Left lung (tissue), 10 donors: ENCODE data around the gene MARK3. TPM values are rescaled to one million over a fixed set of nuclear protein-coding genes. Genes with fewer than 3 reads are reported as not detected.
A peak's percentile ranks its signal among the peaks of the same experiment; 100 is the strongest.

Experiments
- ATAC-seq: fragments of 200-7000 bp; cut with Tn5 transposase; one replicate; pipeline ENCODE4 v1.9.1; 2020; ENCODE audit warnings: moderate library complexity
- DNase-seq, 4 donors: peaks; one replicate each; pipeline ENCODE4 v3.0.0-alpha.2; 2013 to 2020
- H3K27ac ChIP-seq, 2 donors: fragments of 200-600 bp; sonication (generic) in 1 of 2; one replicate each; pipeline versions ENCODE4 v1.5.0 to v1.8.0; 2020 to 2021
- H3K27me3 ChIP-seq, 2 donors: fragments of 200-600 bp; sonication (generic) in 1 of 2; one replicate each; pipeline versions ENCODE4 v1.5.0 to v1.8.0; 2020 to 2021
- H3K36me3 ChIP-seq, 2 donors: fragments of 200-600 bp; sonication (generic) in 1 of 2; one replicate each; pipeline versions ENCODE4 v1.5.0 to v1.8.0; 2020 to 2021
- H3K4me1 ChIP-seq, 2 donors: fragments of 200-600 bp; one replicate each; pipeline ENCODE4 v1.8.0; 2021
- H3K4me3 ChIP-seq, 2 donors: fragments of 200-600 bp; sonication (generic) in 1 of 2; one replicate each; pipeline versions ENCODE4 v1.5.0 to v1.8.0; 2020 to 2021; ENCODE audit warnings: mild to moderate bottlenecking in 1 of 2
- H3K9me3 ChIP-seq, 2 donors: fragments of 200-600 bp; sonication (generic) in 1 of 2; one replicate each; pipeline versions ENCODE4 v1.5.0 to v1.8.0; 2020 to 2021
- CTCF ChIP-seq, 2 donors: fragments of 200-600 bp; sonication (generic) in 1 of 2; IDR thresholded peaks; one replicate each; pipeline versions ENCODE4 v1.5.0 to v1.8.0; 2021; ENCODE audit warnings: antibody characterized with exemption in 2 of 2
- intact Hi-C, 2 donors: fragments of 100-400 bp; cut with DNase I; formaldehyde crosslinking; loops; one replicate each; pipeline versions ENCODE4 v1.11.2 to v1.14.2; 2022
- polyA plus RNA-seq, 6 donors: library from polyadenylated mRNA; unstranded; fragments of 120-200 nt; gene quantifications; one replicate each; pipeline ENCODE4 v1.2.1, GENCODE V29; 2013; ENCODE audit not compliant: insufficient read length in 6 of 6
- total RNA-seq, 2 donors: library from RNA; stranded (reverse); fragmentation: NEBNext Ultra II Directional; extraction: Animal tissue kit (Norgen Biotek cat#: 25700); gene quantifications; one replicate each; pipeline ENCODE4 v1.2.1, GENCODE V29; 2021
- donor health status: DM: no; HTN: yes; CAD: no.
- donor health status: DM: no; HTN: no; CAD: no.

Gene MARK3
- total and polyA plus RNA-seq, 8 donors = 78.8 to 135 (median 122) TPM

GRCh38 chr14:103391048-103391447 is 5.8 kb downstream of the MARK3 start:
- Histone ChIP-seq H3K4me1 (peaks cover 47 to 94% of the 10 kb centered on the region in 2 donors), H3K27me3 (no peaks in the 10 kb centered on the region), H3K9me3 (no peaks in the 10 kb centered on the region), H3K27ac (no peak overlapping the region), H3K4me3 (no peak overlapping the region), H3K36me3 (no peaks in the 10 kb centered on the region)
- DNase-seq = peak in 1 of 4 donors; percentile 42
- TF ChIP-seq CTCF (IDR thresholded peaks at IDR 0.05) = peak; percentile 45 to 65
- peak; percentile 23 for ATAC-seq
- intact Hi-C loops = no loop called here

GRCh38 chr14:103392106-103392505 is 6.9 kb downstream of the MARK3 start:
- no peak for TF ChIP-seq CTCF (IDR thresholded peaks at IDR 0.05)
- no peak for DNase-seq
- H3K36me3 ChIP-seq = no peaks in the 10 kb centered on the region
- H3K27me3 ChIP-seq = no peaks in the 10 kb centered on the region
- intact Hi-C loops = no loop called here
- peaks cover 47 to 97% of the 10 kb centered on the region in 2 donors for H3K4me1 ChIP-seq
- H3K9me3 ChIP-seq = no peaks in the 10 kb centered on the region
- ATAC-seq = peak; percentile 59
- H3K4me3 ChIP-seq = no peak overlapping the region
- peak overlapping the region in 1 of 2 donors; percentile 5 for H3K27ac ChIP-seq

GRCh38 chr14:103392572-103392971 is 7.4 kb downstream of the MARK3 start:
- H3K4me1 ChIP-seq = peaks cover 45 to 97% of the 10 kb centered on the region in 2 donors
- H3K27ac ChIP-seq = peak overlapping the region in 1 of 2 donors; percentile 26

GRCh38 chr14:103393070-103393469 is 7.9 kb downstream of the MARK3 start:
- Histone ChIP-seq H3K27ac (peak overlapping the region in 1 of 2 donors; percentile 26), H3K9me3 (no peaks in the 10 kb centered on the region), H3K36me3 (no peaks in the 10 kb centered on the region), H3K4me1 (peaks cover 41 to 97% of the 10 kb centered on the region in 2 donors), H3K4me3 (no peak overlapping the region), H3K27me3 (no peaks in the 10 kb centered on the region)
- no peak for TF ChIP-seq CTCF (IDR thresholded peaks at IDR 0.05)
- ATAC-seq = peak; percentile 8
- no peak for DNase-seq
- intact Hi-C loops = no loop called here

More at GRCh38 chr14:103392572-103392971, 7.4 kb downstream of the MARK3 start:
- no peak for TF ChIP-seq CTCF (IDR thresholded peaks at IDR 0.05)
- Histone ChIP-seq H3K9me3 (no peaks in the 10 kb centered on the region), H3K36me3 (no peaks in the 10 kb centered on the region), H3K27me3 (no peaks in the 10 kb centered on the region), H3K4me3 (no peak overlapping the region)
- ATAC-seq (no peak), DNase-seq (no peak)
- intact Hi-C loops = no loop called here

- DNase-seq (no peak), ATAC-seq (peak; percentile 66)
- Histone ChIP-seq H3K4me3 (no peak overlapping the region), H3K4me1 (peaks cover 35 to 97% of the 10 kb centered on the region in 2 donors), H3K9me3 (no peaks in the 10 kb centered on the region), H3K36me3 (no peaks in the 10 kb centered on the region), H3K27me3 (no peaks in the 10 kb centered on the region), H3K27ac (peak overlapping the region; percentile 21 to 26)
- intact Hi-C loops = no loop called here
- peak; percentile 72 to 88 for TF ChIP-seq CTCF (IDR thresholded peaks at IDR 0.05)
Measured at GRCh38 chr14:103393676-103394626, 8.7 kb downstream of the MARK3 start.
